Thyroid gland (tissue), 4 donors: Measurements from ENCODE around the gene HNRNPR. TPM values are rescaled to one million over a fixed set of nuclear protein-coding genes. Genes with fewer than 3 reads are reported as not detected.

Experiments used
- DNase-seq, 2 donors: peaks; one replicate each; pipeline ENCODE4 v3.0.0-alpha.2; 2019
- H3K27ac ChIP-seq, 3 donors: fragments of 200-600 bp; sonication (generic); 1 replicate in 2 of 3; 2 replicates in 1 of 3; pipeline ENCODE4 v1.5.1; 2016 to 2019; ENCODE audit warnings: mild to moderate bottlenecking in 1 of 3, moderate library complexity in 1 of 3
- H3K27me3 ChIP-seq: fragments of 200-600 bp; sonication (generic); one replicate; pipeline ENCODE4 v1.5.1; 2019
- H3K36me3 ChIP-seq, 2 donors: fragments of 200-600 bp; sonication (generic); one replicate each; pipeline ENCODE4 v1.5.1; 2016 to 2019
- H3K4me1 ChIP-seq, 2 donors: fragments of 200-600 bp; sonication (generic); one replicate each; pipeline ENCODE4 v1.5.1; 2017 to 2019
- H3K4me3 ChIP-seq, 3 donors: fragments of 200-600 bp; sonication (generic); replicated peaks in 1 of 3; 1 replicate in 2 of 3; 2 replicates in 1 of 3; pipeline ENCODE4 v1.5.1; 2016; ENCODE audit warnings: mild to moderate bottlenecking in 1 of 3
- H3K9me3 ChIP-seq: fragments of 200-600 bp; sonication (generic); one replicate; pipeline ENCODE4 v1.5.1; 2017
- CTCF ChIP-seq, 6 experiments: fragments of 200-600 bp in 3 of 6; fragments of 450-650 bp in 3 of 6; sonication (generic) in 3 of 6; IDR thresholded peaks; one replicate each; pipeline ENCODE4 v1.5.1; 2016 to 2019; ENCODE audit warnings: antibody characterized with exemption in 6 of 6, mild to moderate bottlenecking in 2 of 6, inconsistent platforms in 1 of 6, moderate library complexity in 1 of 6
- POLR2A ChIP-seq, 2 donors: fragments of 450-650 bp; IDR thresholded peaks; one replicate each; pipeline ENCODE4 v1.6.1; 2017; ENCODE audit warnings: antibody characterized with exemption in 2 of 2, mild to moderate bottlenecking in 2 of 2, moderate library complexity in 1 of 2
- WGBS, 2 donors: methylation state at CpG; one replicate each; pipeline ENCODE4 v1.1.5; 2017; 5-methylcytosine and 5-hydroxymethylcytosine counted together
- intact Hi-C: fragments of 100-400 bp; cut with DNase I; formaldehyde crosslinking; loops from one replicate; pipeline ENCODE4 v1.15.1; 2023
- total RNA-seq, 4 donors: library from RNA; depleted of rRNA; stranded (reverse); fragments of >200 nt; gene quantifications; one replicate each; pipeline ENCODE4 v1.2.3, GENCODE V29; 2016

The HNRNPR gene
- total RNA-seq, 4 donors from 2014 or later = 82.8 to 107 (median 99.4) TPM

DNA sequence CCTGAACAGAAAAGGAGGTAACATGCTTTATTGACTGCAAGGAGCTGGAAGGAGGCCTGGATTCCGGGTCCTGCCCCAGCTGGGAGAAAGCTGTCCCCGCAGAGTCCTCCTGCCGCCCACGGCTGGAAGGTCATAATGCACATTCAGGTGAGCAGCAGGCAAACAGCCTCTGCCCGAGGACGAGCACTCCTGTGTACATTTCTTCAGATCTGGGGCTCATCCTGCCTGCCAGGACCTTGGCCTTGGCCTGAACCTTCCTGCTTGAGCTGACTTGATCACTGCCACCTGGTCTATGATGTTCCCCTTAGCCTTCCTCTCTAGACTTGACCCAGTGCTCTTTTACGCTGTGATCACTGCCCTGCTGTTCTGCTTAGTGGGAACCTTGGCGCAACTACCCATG lies 43.4 kb upstream of the HNRNPR start:
- H3K36me3 ChIP-seq = peaks cover 0 to 6% of the 10 kb centered on the region in 2 donors

GRCh38 chr1:23385119-23385621 lies 41.1 kb upstream of the HNRNPR start:
- Histone ChIP-seq H3K27ac (no peak overlapping the region), H3K4me1 (peaks cover 0 to 14% of the 10 kb centered on the region in 2 donors), H3K27me3 (no peaks in the 10 kb centered on the region), H3K36me3 (peaks cover 0 to 6% of the 10 kb centered on the region in 2 donors), H3K9me3 (no peaks in the 10 kb centered on the region), H3K4me3 (no peak overlapping the region)
- intact Hi-C loops = no loop called here
- WGBS, 2 donors = 85 to 87% methylated on average over 14 of the region's 14 CpGs
- no peak for DNase-seq
- no peak for TF ChIP-seq CTCF (IDR thresholded peaks at IDR 0.05)

More for the DNA sequence above, 43.4 kb upstream of the HNRNPR start:
- no peaks in the 10 kb centered on the region for H3K9me3 ChIP-seq
- TF ChIP-seq CTCF (IDR thresholded peaks at IDR 0.05) = no peak
- TF ChIP-seq POLR2A (IDR thresholded peaks at IDR 0.05) = no peak
- 94 to 96% methylated on average over 3 to 8 of the region's 8 CpGs for WGBS, 2 donors
- intact Hi-C loops = no loop called here
- H3K27ac ChIP-seq = no peak overlapping the region
- no peaks in the 10 kb centered on the region for H3K27me3 ChIP-seq
- H3K4me1 ChIP-seq = peaks cover 0 to 11% of the 10 kb centered on the region in 2 donors
- H3K4me3 ChIP-seq = no peak overlapping the region
- no peak for DNase-seq

DNA sequence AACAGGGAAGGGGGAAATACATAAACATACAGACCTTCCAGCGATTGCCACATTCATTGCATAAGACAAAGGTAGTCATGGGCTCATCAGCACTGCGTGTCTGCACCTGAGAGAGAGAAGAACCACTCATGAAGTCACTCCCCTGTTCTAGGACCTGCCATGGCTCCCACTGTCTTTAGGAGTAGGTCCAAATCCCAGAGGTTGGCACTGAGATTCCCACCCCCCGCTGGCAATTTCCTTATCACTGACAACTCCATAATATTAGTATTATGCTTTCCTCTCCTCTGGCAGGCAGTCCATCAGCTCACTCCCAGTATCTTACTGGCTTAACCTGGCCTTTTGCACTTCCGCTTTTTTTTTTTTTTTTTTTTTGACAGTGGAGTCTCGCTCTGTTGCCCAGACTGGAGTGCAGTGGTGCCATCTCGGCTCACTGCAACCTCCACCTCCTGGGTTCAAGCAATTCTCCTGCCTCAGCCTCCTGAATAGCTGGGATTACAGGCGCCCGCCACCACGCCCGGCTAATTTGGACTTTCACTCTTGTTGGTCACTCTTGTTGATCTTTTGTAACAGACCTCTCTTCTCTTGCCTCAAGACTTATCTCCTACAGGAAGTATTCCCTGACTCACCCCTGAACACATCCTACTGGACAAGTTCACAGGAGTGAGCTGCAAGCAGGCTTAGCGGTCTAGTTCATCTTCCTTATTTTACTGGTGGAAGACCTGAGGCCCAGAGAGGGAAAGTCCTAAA lies 40.4 kb upstream of the HNRNPR start:
- no peaks in the 10 kb centered on the region for H3K27me3 ChIP-seq
- DNase-seq = no peak
- peaks cover 0 to 6% of the 10 kb centered on the region in 2 donors for H3K36me3 ChIP-seq
- no peak overlapping the region for H3K4me3 ChIP-seq
- TF ChIP-seq POLR2A (IDR thresholded peaks at IDR 0.05) = no peak
- TF ChIP-seq CTCF (IDR thresholded peaks at IDR 0.05) = no peak
- H3K9me3 ChIP-seq = no peaks in the 10 kb centered on the region
- intact Hi-C loops = no loop called here
- H3K4me1 ChIP-seq = peaks cover 0 to 15% of the 10 kb centered on the region in 2 donors
- WGBS, 2 donors = 77 to 83% methylated on average over 11 of the region's 11 CpGs
- H3K27ac ChIP-seq = no peak overlapping the region

DNA sequence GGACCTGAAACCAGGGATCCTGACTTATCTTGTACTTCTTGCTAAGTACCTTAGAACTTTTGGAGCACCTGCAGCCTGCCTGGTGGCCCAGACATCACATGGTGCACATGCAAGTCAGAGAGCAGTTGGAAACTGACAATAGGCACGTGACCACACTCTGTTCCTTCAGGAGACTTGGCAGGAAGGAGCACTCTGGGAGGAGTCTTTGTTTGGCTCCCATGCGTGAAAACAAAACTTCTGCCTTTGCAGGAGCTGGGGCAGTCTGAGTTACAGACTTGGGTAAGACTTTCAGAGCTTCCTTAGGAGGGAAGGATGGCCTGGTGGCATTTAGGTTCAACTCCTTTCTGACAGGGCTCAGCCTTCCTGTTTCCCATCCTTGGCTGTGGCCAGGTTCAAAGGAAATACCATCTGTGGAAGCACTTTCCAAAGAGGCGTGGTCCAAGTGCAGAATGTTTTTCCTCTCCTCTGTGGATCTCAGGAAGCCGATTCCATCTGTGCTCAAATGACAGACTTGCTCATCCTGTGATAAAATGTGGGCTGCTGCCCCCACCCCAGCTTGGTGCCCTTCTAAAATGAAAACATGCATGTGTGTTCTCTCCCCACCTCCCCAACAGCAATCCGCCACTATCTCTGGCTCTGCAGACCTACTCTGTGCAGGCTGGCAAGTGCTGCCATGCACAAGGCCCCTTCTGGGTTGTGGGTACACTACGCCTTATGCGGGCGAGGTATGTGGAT lies 39.7 kb upstream of the HNRNPR start:
- peaks cover 0 to 6% of the 10 kb centered on the region in 2 donors for H3K36me3 ChIP-seq
- no peaks in the 10 kb centered on the region for H3K9me3 ChIP-seq
- no peak overlapping the region for H3K4me3 ChIP-seq
- peaks cover 0 to 21% of the 10 kb centered on the region in 2 donors for H3K4me1 ChIP-seq
- TF ChIP-seq CTCF (IDR thresholded peaks at IDR 0.05) = no peak
- DNase-seq = no peak
- intact Hi-C loops = no loop called here
- WGBS, 2 donors = 67 to 75% methylated on average over 7 to 8 of the region's 8 CpGs
- no peaks in the 10 kb centered on the region for H3K27me3 ChIP-seq
- H3K27ac ChIP-seq = peak overlapping the region in 1 of 3 donors; percentile 26
